Neural crest cell (in vitro differentiated cells): ENCODE data around the gene SLC22A31. TPM values are rescaled to one million over a fixed set of nuclear protein-coding genes. Genes with fewer than 3 reads are reported as not detected.

ENCODE experiments used
- DNase-seq: peaks from one replicate; pipeline ENCODE4 v3.0.0; 2021; ENCODE audit warnings: low read depth, mixed read lengths, low spot score
- H3K27ac Mint-ChIP-seq: one replicate; pipeline ENCODE4 v1.8.0; 2021; ENCODE audit warnings: mild to moderate bottlenecking, mixed read lengths; ENCODE audit not compliant: unreplicated experiment
- H3K27me3 Mint-ChIP-seq: 2 replicates; pipeline ENCODE4 v1.8.0; 2021; ENCODE audit warnings: low read depth, mild to moderate bottlenecking, mixed read lengths
- H3K36me3 Mint-ChIP-seq: 2 replicates; pipeline ENCODE4 v1.8.0; 2021; ENCODE audit warnings: low read depth, mild to moderate bottlenecking, mixed read lengths
- H3K4me1 Mint-ChIP-seq: 2 replicates; pipeline ENCODE4 v1.8.0; 2021; ENCODE audit warnings: mixed read lengths
- H3K4me3 Mint-ChIP-seq: one replicate; pipeline ENCODE4 v1.8.0; 2021; ENCODE audit warnings: mild to moderate bottlenecking, mixed read lengths
- H3K9me3 Mint-ChIP-seq: 2 replicates; pipeline ENCODE4 v1.8.0; 2021; ENCODE audit warnings: mixed read lengths
- CTCF ChIP-seq: fragments of 200-600 bp; sonication (generic); conservative IDR thresholded peaks from 2 replicates; pipeline ENCODE4 v1.5.0; 2021; ENCODE audit warnings: antibody characterized with exemption, mild to moderate bottlenecking
- total RNA-seq: library from RNA; stranded (reverse); gene quantifications from 2 replicates; pipeline ENCODE4 v1.2.1, GENCODE V29; 2021

The SLC22A31 gene
- total RNA-seq, 1 donor from 2014 or later, result 1.4 TPM

GRCh38 chr16:89172171-89172527, 28.2 kb downstream of the SLC22A31 start:
- H3K4me3 Mint-ChIP-seq, result no peak overlapping the region
- peaks cover 4% of the 10 kb centered on the region for H3K4me1 Mint-ChIP-seq
- no peak for TF ChIP-seq CTCF
- no peaks in the 10 kb centered on the region for H3K36me3 Mint-ChIP-seq
- DNase-seq, result no peak
- H3K9me3 Mint-ChIP-seq, result no peaks in the 10 kb centered on the region
- H3K27ac Mint-ChIP-seq, result no peak overlapping the region
- H3K27me3 Mint-ChIP-seq, result peaks cover 22% of the 10 kb centered on the region

- TF ChIP-seq CTCF, result no peak
- no peaks in the 10 kb centered on the region for H3K36me3 Mint-ChIP-seq
- DNase-seq, result peak; percentile 79
- H3K9me3 Mint-ChIP-seq, result no peaks in the 10 kb centered on the region
- no peak within 1 kb of the TSS for H3K27ac Mint-ChIP-seq
- peaks cover 4% of the 10 kb centered on the region for H3K4me1 Mint-ChIP-seq
- peaks cover 22% of the 10 kb centered on the region for H3K27me3 Mint-ChIP-seq
- peak within 1 kb of the TSS; percentile 38 for H3K4me3 Mint-ChIP-seq
These were observed 28.8 kb downstream of the SLC22A31 start, which contains the start of gene CDH15 for GRCh38 chr16:89171216-89172170. Gene CDH15, plus strand, starts transcription at chr16:89171748. Its CDS starts 84 bp downstream, at chr16:89171832.

GRCh38 chr16:89170346-89171215, 29.8 kb downstream of the SLC22A31 start:
- Mint-ChIP-seq H3K4me3 (peak overlapping the region; percentile 38), H3K36me3 (no peaks in the 10 kb centered on the region), H3K4me1 (peaks cover 4% of the 10 kb centered on the region), H3K27me3 (peaks cover 22% of the 10 kb centered on the region), H3K27ac (no peak overlapping the region), H3K9me3 (no peaks in the 10 kb centered on the region)
- no peak for DNase-seq
- no peak for TF ChIP-seq CTCF

GRCh38 chr16:89169778-89170177, 30.6 kb downstream of the SLC22A31 start:
- TF ChIP-seq CTCF, result no peak
- Mint-ChIP-seq H3K36me3 (no peaks in the 10 kb centered on the region), H3K4me3 (no peak overlapping the region), H3K9me3 (no peaks in the 10 kb centered on the region), H3K4me1 (peaks cover 4% of the 10 kb centered on the region), H3K27me3 (peaks cover 22% of the 10 kb centered on the region), H3K27ac (no peak overlapping the region)
- DNase-seq, result no peak

- H3K27me3 Mint-ChIP-seq, result peaks cover 22% of the 10 kb centered on the region
- no peaks in the 10 kb centered on the region for H3K36me3 Mint-ChIP-seq
- no peak for TF ChIP-seq CTCF
- H3K27ac Mint-ChIP-seq, result no peak overlapping the region
- no peak for DNase-seq
- no peaks in the 10 kb centered on the region for H3K9me3 Mint-ChIP-seq
- H3K4me3 Mint-ChIP-seq, result no peak overlapping the region
- peaks cover 11% of the 10 kb centered on the region for H3K4me1 Mint-ChIP-seq
These were observed 31.8 kb downstream of the SLC22A31 start for GRCh38 chr16:89168381-89169189.
